ENCODE data around the gene LSM3.

DNA sequence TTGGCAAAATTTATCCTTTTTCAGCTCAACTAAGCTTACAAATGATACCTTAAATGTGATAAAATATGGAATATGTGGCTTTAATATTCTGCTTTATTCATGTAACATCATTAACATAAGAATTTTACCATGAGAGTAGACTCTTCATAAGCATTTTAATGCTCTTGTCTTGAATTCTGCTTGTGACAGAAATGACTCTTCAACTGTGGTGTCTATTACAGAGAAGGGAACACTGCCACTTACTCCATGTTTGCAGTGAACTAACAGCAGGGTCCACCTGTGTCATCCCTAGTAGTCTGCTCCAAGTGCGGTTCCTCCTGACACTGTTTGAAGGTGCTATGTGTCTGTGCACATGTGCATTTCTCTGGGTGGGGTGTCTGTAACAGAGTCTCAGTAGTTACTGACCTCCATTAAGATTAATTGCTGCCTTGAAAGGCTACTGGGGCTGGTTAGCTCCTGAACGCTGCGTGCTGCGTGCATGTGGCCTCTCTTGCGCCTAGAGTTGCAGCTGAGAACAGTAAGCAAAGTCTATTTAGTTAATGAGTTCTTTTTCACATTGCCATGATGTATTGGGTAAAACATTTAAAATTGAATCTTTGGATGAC, 8.3 kb downstream of the LSM3 start:
- TF ChIP-seq, protein P1, sequence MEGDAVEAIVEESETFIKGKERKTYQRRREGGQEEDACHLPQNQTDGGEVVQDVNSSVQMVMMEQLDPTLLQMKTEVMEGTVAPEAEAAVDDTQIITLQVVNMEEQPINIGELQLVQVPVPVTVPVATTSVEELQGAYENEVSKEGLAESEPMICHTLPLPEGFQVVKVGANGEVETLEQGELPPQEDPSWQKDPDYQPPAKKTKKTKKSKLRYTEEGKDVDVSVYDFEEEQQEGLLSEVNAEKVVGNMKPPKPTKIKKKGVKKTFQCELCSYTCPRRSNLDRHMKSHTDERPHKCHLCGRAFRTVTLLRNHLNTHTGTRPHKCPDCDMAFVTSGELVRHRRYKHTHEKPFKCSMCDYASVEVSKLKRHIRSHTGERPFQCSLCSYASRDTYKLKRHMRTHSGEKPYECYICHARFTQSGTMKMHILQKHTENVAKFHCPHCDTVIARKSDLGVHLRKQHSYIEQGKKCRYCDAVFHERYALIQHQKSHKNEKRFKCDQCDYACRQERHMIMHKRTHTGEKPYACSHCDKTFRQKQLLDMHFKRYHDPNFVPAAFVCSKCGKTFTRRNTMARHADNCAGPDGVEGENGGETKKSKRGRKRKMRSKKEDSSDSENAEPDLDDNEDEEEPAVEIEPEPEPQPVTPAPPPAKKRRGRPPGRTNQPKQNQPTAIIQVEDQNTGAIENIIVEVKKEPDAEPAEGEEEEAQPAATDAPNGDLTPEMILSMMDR (IDR thresholded peaks at IDR 0.05): no peak
- TF ChIP-seq POLR2A (IDR thresholded peaks at IDR 0.05) (no peak), EP300 (IDR thresholded peaks at IDR 0.05) (no peak), POLR2AphosphoS5 (IDR thresholded peaks at IDR 0.05) (no peak)

All from gastroesophageal sphincter (tissue), 3 donors.